ENCODE data around the gene C1orf21. TPM values are rescaled to one million over a fixed set of nuclear protein-coding genes. Genes with fewer than 3 reads are reported as not detected.

The C1orf21 gene
- total RNA-seq, 1 donor, result 47.3 TPM

GRCh38 chr1:184552446-184552845 is 165.6 kb downstream of the C1orf21 start:
- no peak for TF ChIP-seq CTCF (IDR thresholded peaks at IDR 0.05; ENCODE audit: insufficient read depth, low read length)
- no peak for DNase-seq (ENCODE audit: low read depth)
- H3K4me3 ChIP-seq (ENCODE audit: low read depth, low read length), result no peak overlapping the region

- TF ChIP-seq CTCF (IDR thresholded peaks at IDR 0.05; ENCODE audit: insufficient read depth, low read length), result no peak
- no peak for DNase-seq (ENCODE audit: low read depth)
- no peak overlapping the region for H3K4me3 ChIP-seq (ENCODE audit: low read depth, low read length)
Measured at GRCh38 chr1:184553845-184554244, 167.0 kb downstream of the C1orf21 start.

GRCh38 chr1:184555665-184556641 is 169.1 kb downstream of the C1orf21 start:
- no peak overlapping the region for H3K4me3 ChIP-seq (ENCODE audit: low read depth, low read length)
- peak; percentile 23 for DNase-seq (ENCODE audit: low read depth)
- TF ChIP-seq CTCF (IDR thresholded peaks at IDR 0.05; ENCODE audit: insufficient read depth, low read length), result no peak

- no peak overlapping the region for H3K4me3 ChIP-seq (ENCODE audit: low read depth, low read length)
- peak; percentile 67 for DNase-seq (ENCODE audit: low read depth)
- TF ChIP-seq CTCF (IDR thresholded peaks at IDR 0.05; ENCODE audit: insufficient read depth, low read length), result no peak
Measured at GRCh38 chr1:184556665-184557064, 169.8 kb downstream of the C1orf21 start.

GRCh38 chr1:184557423-184558347 is 170.9 kb downstream of the C1orf21 start:
- TF ChIP-seq CTCF (IDR thresholded peaks at IDR 0.05; ENCODE audit: insufficient read depth, low read length), result no peak
- no peak overlapping the region for H3K4me3 ChIP-seq (ENCODE audit: low read depth, low read length)
- no peak for DNase-seq (ENCODE audit: low read depth)

- no peak for TF ChIP-seq CTCF (IDR thresholded peaks at IDR 0.05; ENCODE audit: insufficient read depth, low read length)
- no peak overlapping the region for H3K4me3 ChIP-seq (ENCODE audit: low read depth, low read length)
- no peak for DNase-seq (ENCODE audit: low read depth)
Measured at GRCh38 chr1:184558691-184559090, 171.9 kb downstream of the C1orf21 start.

Measured in fibroblast of the aortic adventitia (primary cell).